Measurements from ENCODE around the gene CFAP97D2.

The CFAP97D2 gene

GRCh38 chr13:114225610-114226009 lies 46.6 kb downstream of the CFAP97D2 start:
- TF ChIP-seq CTCF (IDR thresholded peaks at IDR 0.05; ENCODE audit: low read depth, low read length) = no peak
- in situ Hi-C loops (cut with HindIII; ENCODE audit: low sequenced_read_pairs) = no loop called here
- H3K4me3 ChIP-seq (ENCODE audit: low read depth, low read length) = no peak overlapping the region
- no peak for DNase-seq (ENCODE audit: low read depth, low spot score)

GRCh38 chr13:114226088-114226487 lies 47.0 kb downstream of the CFAP97D2 start:
- TF ChIP-seq CTCF (IDR thresholded peaks at IDR 0.05; ENCODE audit: low read depth, low read length) = no peak
- no peak overlapping the region for H3K4me3 ChIP-seq (ENCODE audit: low read depth, low read length)
- in situ Hi-C loops (cut with HindIII; ENCODE audit: low sequenced_read_pairs) = no loop called here
- DNase-seq (ENCODE audit: low read depth, low spot score) = no peak

- H3K4me3 ChIP-seq (ENCODE audit: low read depth, low read length) = no peak overlapping the region
- DNase-seq (ENCODE audit: low read depth, low spot score) = peak; percentile 75
- TF ChIP-seq CTCF (IDR thresholded peaks at IDR 0.05; ENCODE audit: low read depth, low read length) = peak; percentile 92
- in situ Hi-C loops (cut with HindIII; ENCODE audit: low sequenced_read_pairs) = no loop called here
Observed at GRCh38 chr13:114226699-114227323, 47.8 kb downstream of the CFAP97D2 start.

GRCh38 chr13:114227528-114227927 lies 48.5 kb downstream of the CFAP97D2 start:
- DNase-seq (ENCODE audit: low read depth, low spot score) = no peak
- no peak for TF ChIP-seq CTCF (IDR thresholded peaks at IDR 0.05; ENCODE audit: low read depth, low read length)
- H3K4me3 ChIP-seq (ENCODE audit: low read depth, low read length) = no peak overlapping the region
- in situ Hi-C loops (cut with HindIII; ENCODE audit: low sequenced_read_pairs) = no loop called here

GRCh38 chr13:114228176-114228575 lies 49.1 kb downstream of the CFAP97D2 start:
- no peak overlapping the region for H3K4me3 ChIP-seq (ENCODE audit: low read depth, low read length)
- no peak for DNase-seq (ENCODE audit: low read depth, low spot score)
- in situ Hi-C loops (cut with HindIII; ENCODE audit: low sequenced_read_pairs) = no loop called here
- TF ChIP-seq CTCF (IDR thresholded peaks at IDR 0.05; ENCODE audit: low read depth, low read length) = no peak

GRCh38 chr13:114229506-114229905 lies 50.4 kb downstream of the CFAP97D2 start:
- in situ Hi-C loops (cut with HindIII; ENCODE audit: low sequenced_read_pairs) = no loop called here
- H3K4me3 ChIP-seq (ENCODE audit: low read depth, low read length) = no peak overlapping the region
- DNase-seq (ENCODE audit: low read depth, low spot score) = no peak
- no peak for TF ChIP-seq CTCF (IDR thresholded peaks at IDR 0.05; ENCODE audit: low read depth, low read length)
